Liver (tissue), 9 donors: ENCODE measurements around the gene KCNA1. TPM values are rescaled to one million over a fixed set of nuclear protein-coding genes. Genes with fewer than 3 reads are reported as not detected.

Experiments used
- DNase-seq: peaks from one replicate; pipeline ENCODE4 v3.0.0-alpha.2; 2017; ENCODE audit warnings: low spot score
- H3K27ac ChIP-seq, 2 donors: one replicate each; pipeline ENCODE4 v1.7.0; 2013; ENCODE audit warnings: inconsistent platforms in 2 of 2, low read length in 2 of 2, control low read depth in 1 of 2, low read depth in 1 of 2, mild to moderate bottlenecking in 1 of 2
- H3K27me3 ChIP-seq, 4 donors: one replicate each; pipeline versions ENCODE4 v1.6.1 to v1.7.0; 2013; ENCODE audit warnings: low read length in 3 of 4, inconsistent platforms in 1 of 4, mild to moderate bottlenecking in 1 of 4, moderate library complexity in 1 of 4; ENCODE audit not compliant: control insufficient read depth in 4 of 4, insufficient read depth in 4 of 4
- H3K36me3 ChIP-seq, 4 donors: one replicate each; pipeline versions ENCODE4 v1.6.1 to v1.7.0; 2013; ENCODE audit warnings: low read length in 3 of 4, mild to moderate bottlenecking in 3 of 4, low read depth in 1 of 4, moderate library complexity in 1 of 4; ENCODE audit not compliant: control insufficient read depth in 4 of 4, insufficient read depth in 3 of 4
- H3K4me1 ChIP-seq, 4 donors: one replicate each; pipeline versions ENCODE4 v1.6.1 to v1.7.0; 2013; ENCODE audit warnings: low read length in 3 of 4, mild to moderate bottlenecking in 3 of 4, moderate library complexity in 1 of 4; ENCODE audit not compliant: control insufficient read depth in 4 of 4, insufficient read depth in 4 of 4
- H3K4me3 ChIP-seq, 3 donors: one replicate each; pipeline versions ENCODE4 v1.6.1 to v1.7.0; 2013; ENCODE audit warnings: low read length in 3 of 3, control low read depth in 1 of 3, low read depth in 1 of 3, mild to moderate bottlenecking in 1 of 3
- H3K9ac ChIP-seq, 2 donors: one replicate each; pipeline ENCODE4 v1.7.0; 2013; ENCODE audit warnings: low read length in 2 of 2, mild to moderate bottlenecking in 2 of 2, moderate library complexity in 2 of 2, control low read depth in 1 of 2, low read depth in 1 of 2
- H3K9me3 ChIP-seq, 4 donors: one replicate each; pipeline versions ENCODE4 v1.6.1 to v1.7.0; 2013; ENCODE audit warnings: low read length in 3 of 4; ENCODE audit not compliant: control insufficient read depth in 4 of 4
- ATF3 ChIP-seq: IDR thresholded peaks from 2 replicates; pipeline ENCODE4 v1.6.1; 2016; ENCODE audit warnings: antibody characterized with exemption
- CTCF ChIP-seq: fragments of 150-350 bp; IDR thresholded peaks from 2 replicates; pipeline ENCODE4 v1.5.1; 2017; ENCODE audit warnings: improper control_type of control experiment, low read depth, low read length; ENCODE audit not compliant: missing input control
- FOXA1 ChIP-seq: IDR thresholded peaks from 2 replicates; pipeline ENCODE4 v1.6.1; 2016; ENCODE audit warnings: antibody characterized with exemption
- FOXA2 ChIP-seq: IDR thresholded peaks from 2 replicates; pipeline ENCODE4 v1.6.1; 2016; ENCODE audit warnings: antibody characterized with exemption
- GABPA ChIP-seq, 2 donors: IDR thresholded peaks in 1 of 2; conservative IDR thresholded peaks in 1 of 2; 2 replicates each; pipeline ENCODE4 v1.6.1; 2016; ENCODE audit warnings: antibody characterized with exemption in 2 of 2, mild to moderate bottlenecking in 1 of 2, moderate library complexity in 1 of 2
- JUND ChIP-seq, 2 donors: IDR thresholded peaks; 2 replicates each; pipeline ENCODE4 v1.6.1; 2016; ENCODE audit warnings: antibody characterized with exemption in 2 of 2
- MAX ChIP-seq: IDR thresholded peaks from 2 replicates; pipeline ENCODE4 v1.6.1; 2016; ENCODE audit warnings: antibody characterized with exemption
- NR2F2 ChIP-seq: IDR thresholded peaks from 2 replicates; pipeline ENCODE4 v1.6.1; 2016; ENCODE audit warnings: antibody characterized with exemption
- RAD21 ChIP-seq, 2 donors: IDR thresholded peaks; 2 replicates each; pipeline ENCODE4 v1.6.1; 2016; ENCODE audit warnings: antibody characterized with exemption in 2 of 2, mild to moderate bottlenecking in 2 of 2
- REST ChIP-seq: IDR thresholded peaks from 2 replicates; pipeline ENCODE4 v1.6.1; 2016; ENCODE audit warnings: antibody characterized with exemption, mild to moderate bottlenecking
- RXRA ChIP-seq, 2 donors: IDR thresholded peaks; 2 replicates each; pipeline ENCODE4 v1.6.1; 2017 to 2018; ENCODE audit warnings: antibody characterized with exemption in 2 of 2, mild to moderate bottlenecking in 1 of 2
- TAF1 ChIP-seq: conservative IDR thresholded peaks from 2 replicates; pipeline ENCODE4 v1.6.1; 2016; ENCODE audit warnings: antibody characterized with exemption, mild to moderate bottlenecking
- WGBS: extraction: QIAGEN DNeasy Blood & Tissue Kit; methylation state at CpG from one replicate; pipeline ENCODE4 v1.1.7; 2013; 5-methylcytosine and 5-hydroxymethylcytosine counted together
- polyA plus RNA-seq, 2 donors: library from polyadenylated mRNA; stranded (reverse) in 1 of 2; unstranded in 1 of 2; fragments of 200-250 nt in 1 of 2; fragments of >200 nt in 1 of 2; fragmentation: Nextera tagmentation in 1 of 2; extraction: Ambion mirVana in 1 of 2; gene quantifications; one replicate each; pipeline versions ENCODE4 v1.2.1 to v1.2.3, GENCODE V29; 2013 to 2015
- total RNA-seq, 2 donors: library from RNA; depleted of rRNA; stranded (reverse); fragments of >200 nt; gene quantifications; one replicate each; pipeline ENCODE4 v1.2.3, GENCODE V29; 2014
- donor health status: healthy.
- donor health status: healthy.
- donor health status: healthy.
- donor health status: healthy.
- donor health status: healthy.

The KCNA1 gene
- total and polyA plus RNA-seq, 4 donors, result not detected

GRCh38 chr12:4956968-4957367, 47.3 kb downstream of the KCNA1 start:
- H3K27ac ChIP-seq, result no peak overlapping the region
- no peaks in the 10 kb centered on the region for H3K36me3 ChIP-seq
- H3K9me3 ChIP-seq, result no peaks in the 10 kb centered on the region
- TF ChIP-seq FOXA1 (no peak), ATF3 (no peak), FOXA2 (no peak), TAF1 (no peak), CTCF (no peak), NR2F2 (no peak), REST (no peak), MAX (no peak), RXRA (IDR thresholded peaks at IDR 0.05) (no peak), RAD21 (IDR thresholded peaks at IDR 0.05) (no peak), GABPA (IDR thresholded peaks at IDR 0.05 in 1 of 2, conservative IDR thresholded peaks at IDR 0.05 in 1 of 2) (no peak)
- H3K4me3 ChIP-seq, result no peak overlapping the region
- H3K27me3 ChIP-seq, result peaks cover 0 to 10% (median 1%) of the 10 kb centered on the region in 4 donors
- no peaks in the 10 kb centered on the region for H3K4me1 ChIP-seq
- H3K9ac ChIP-seq, result no peak overlapping the region
- DNase-seq, result no peak
- 79% methylated on average over 11 of the region's 11 CpGs for WGBS

GRCh38 chr12:4957761-4958160, 48.1 kb downstream of the KCNA1 start:
- Histone ChIP-seq H3K4me3 (no peak overlapping the region), H3K9me3 (no peaks in the 10 kb centered on the region), H3K27ac (no peak overlapping the region), H3K36me3 (no peaks in the 10 kb centered on the region), H3K4me1 (no peaks in the 10 kb centered on the region), H3K27me3 (peaks cover 0 to 7% (median 2%) of the 10 kb centered on the region in 4 donors), H3K9ac (no peak overlapping the region)
- DNase-seq, result no peak
- 71% methylated on average over 5 of the region's 5 CpGs for WGBS
- no peak for TF ChIP-seq GABPA (IDR thresholded peaks at IDR 0.05 in 1 of 2, conservative IDR thresholded peaks at IDR 0.05 in 1 of 2)
- TF ChIP-seq JUND (IDR thresholded peaks at IDR 0.05), result no peak
- TF ChIP-seq FOXA2, result no peak
- no peak for TF ChIP-seq MAX
- no peak for TF ChIP-seq CTCF
